Measurements from ENCODE around the gene NCS1.
"Not testable (repeated sequence)": the region's sequence is repeated elsewhere in the genome, so short reads cannot be mapped to it uniquely, and the experiment has no call there.

NCS1 gene

DNA sequence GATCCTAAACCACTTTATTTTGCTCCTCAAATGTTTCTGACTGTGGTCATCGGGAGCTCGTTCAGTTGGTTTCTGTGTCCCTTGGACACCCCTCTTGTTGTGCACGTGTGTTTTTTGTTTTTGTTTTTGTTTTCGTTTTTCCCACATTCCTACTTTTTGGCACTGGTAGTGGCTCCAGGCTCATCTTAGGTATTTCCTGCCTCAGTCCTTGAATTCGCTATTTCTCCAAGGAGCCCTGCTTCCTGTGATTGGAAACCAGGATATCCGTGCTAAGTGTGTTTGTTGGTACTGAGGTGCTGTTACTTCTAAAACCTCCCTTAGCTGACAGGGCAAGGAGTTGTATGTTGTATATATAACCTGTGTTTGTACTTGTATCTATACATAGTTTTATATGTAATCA, 99.3 kb downstream of the NCS1 start:
- Histone ChIP-seq H3K27me3 (peaks cover 11 to 25% (median 20%) of the 10 kb centered on the region in 11 experiments), H3K4me2 (no peak overlapping the region), H3K27ac (no peak overlapping the region)

DNA sequence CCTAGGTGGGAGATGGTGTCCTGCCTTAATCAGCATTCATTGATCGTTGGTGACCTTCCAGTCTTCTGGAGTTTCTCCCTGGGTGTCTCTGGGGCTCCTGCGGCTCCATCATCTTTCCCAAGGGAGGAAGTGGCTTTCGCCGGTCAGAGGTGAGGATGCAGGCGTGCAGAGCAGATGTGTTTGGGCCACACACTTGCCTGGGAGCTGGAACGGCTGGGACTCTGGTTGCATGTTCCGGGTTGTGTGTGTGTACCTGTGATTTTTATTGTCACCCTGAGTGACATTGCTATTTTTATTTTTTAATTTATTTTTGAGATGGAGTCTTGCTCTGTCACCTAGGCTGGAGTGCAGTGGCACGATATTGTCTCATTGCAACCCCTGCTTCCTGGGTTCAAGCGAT, 103.0 kb downstream of the NCS1 start:
- H3K27ac ChIP-seq, result no peak overlapping the region
- peak overlapping the region in 10 of 11 experiments; percentile 6 to 83 (median 68); a peak in 19 of 22 replicates for H3K4me2 ChIP-seq
- no peak overlapping the region for H3K9ac ChIP-seq
- no peaks in the 10 kb centered on the region for H3K27me3 ChIP-seq
- H4K20me1 ChIP-seq, result no peaks in the 10 kb centered on the region
- H3K4me1 ChIP-seq, result peaks cover 0 to 18% (median 12%) of the 10 kb centered on the region in 10 experiments; a peak in 16 of 20 replicates
- no peak overlapping the region for H3K4me3 ChIP-seq
- H3K9me3 ChIP-seq (replicated peaks in 1 of 11), result no peaks in the 10 kb centered on the region
- no peak for TF ChIP-seq Cebpa-rat (IDR thresholded peaks at IDR 0.05)
- no peaks in the 10 kb centered on the region for H3K36me3 ChIP-seq

More for the DNA sequence above, 99.3 kb downstream of the NCS1 start:
- Histone ChIP-seq H3K9me3 (replicated peaks in 1 of 11) (no peaks in the 10 kb centered on the region), H3K9ac (no peak overlapping the region), H3K4me1 (peaks cover 13 to 28% (median 23%) of the 10 kb centered on the region in 10 experiments), H4K20me1 (peaks cover 0 to 7% (median 0%) of the 10 kb centered on the region in 11 experiments; a peak in 5 of 22 replicates), H3K4me3 (no peak overlapping the region), H3K36me3 (no peaks in the 10 kb centered on the region)
- TF ChIP-seq Cebpa-rat (IDR thresholded peaks at IDR 0.05), result no peak

DNA sequence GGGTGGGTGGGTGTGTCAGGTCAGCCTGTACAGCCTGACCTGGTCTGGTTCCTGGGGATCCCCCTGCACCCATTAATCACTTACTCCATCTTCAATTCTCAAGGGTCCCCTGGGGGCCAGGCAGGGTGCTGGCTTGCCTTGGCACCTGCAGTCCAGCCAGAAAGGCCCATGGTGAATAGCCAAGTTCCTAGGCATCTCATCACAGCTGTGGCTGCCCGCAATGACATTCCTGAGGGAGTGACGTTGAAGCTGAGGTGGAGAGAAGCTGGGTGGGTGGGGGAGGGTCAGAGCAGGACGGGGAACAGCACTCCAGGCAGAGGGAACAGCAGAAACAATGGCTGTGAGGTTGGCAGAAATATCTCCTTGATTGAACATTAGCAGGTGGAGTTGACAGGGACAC, 103.9 kb downstream of the NCS1 start:
- Histone ChIP-seq H3K36me3 (no peaks in the 10 kb centered on the region), H3K9ac (no peak overlapping the region), H3K4me3 (no peak overlapping the region), H3K4me1 (peaks cover 0 to 18% (median 12%) of the 10 kb centered on the region in 10 experiments; a peak in 16 of 20 replicates), H3K27me3 (no peaks in the 10 kb centered on the region), H4K20me1 (no peaks in the 10 kb centered on the region), H3K27ac (no peak overlapping the region), H3K4me2 (no peak overlapping the region), H3K9me3 (replicated peaks in 1 of 11) (no peaks in the 10 kb centered on the region)
- no peak for TF ChIP-seq Cebpa-rat (IDR thresholded peaks at IDR 0.05)

DNA sequence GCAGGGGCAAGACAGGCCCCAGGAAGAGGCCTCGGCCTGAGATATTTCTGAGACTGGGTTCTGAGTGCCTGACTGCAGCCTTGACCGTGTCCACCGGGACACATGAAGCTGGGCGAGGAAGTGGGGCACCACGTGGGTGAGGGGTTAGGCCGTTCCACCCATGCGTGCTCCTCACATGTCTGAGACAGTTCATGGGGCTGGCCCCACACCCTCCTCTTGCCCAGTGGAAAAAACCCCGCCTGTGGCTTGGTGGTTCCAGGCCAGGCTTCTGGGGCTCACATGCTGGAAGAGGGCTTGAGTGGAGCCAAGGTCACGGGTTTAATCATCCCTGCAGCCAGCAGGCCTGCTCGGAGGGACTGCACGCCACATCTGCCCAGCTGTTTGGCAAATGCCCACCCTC, 104.8 kb downstream of the NCS1 start:
- no peak overlapping the region for H3K27ac ChIP-seq
- 0 out of 22 replicates have a peak, but pooled peaks cover 0 to under 1% (median 0%) of the 10 kb centered on the region in 11 experiments for H4K20me1 ChIP-seq
- no peaks in the 10 kb centered on the region for H3K9me3 ChIP-seq (replicated peaks in 1 of 11)
- no peaks in the 10 kb centered on the region for H3K36me3 ChIP-seq
- peaks cover 0 to 18% (median 12%) of the 10 kb centered on the region in 10 experiments; a peak in 16 of 20 replicates for H3K4me1 ChIP-seq
- no peak for TF ChIP-seq Cebpa-rat (IDR thresholded peaks at IDR 0.05)
- H3K27me3 ChIP-seq, result no peaks in the 10 kb centered on the region
- H3K9ac ChIP-seq, result no peak overlapping the region
- H3K4me3 ChIP-seq, result no peak overlapping the region
- H3K4me2 ChIP-seq, result no peak overlapping the region

DNA sequence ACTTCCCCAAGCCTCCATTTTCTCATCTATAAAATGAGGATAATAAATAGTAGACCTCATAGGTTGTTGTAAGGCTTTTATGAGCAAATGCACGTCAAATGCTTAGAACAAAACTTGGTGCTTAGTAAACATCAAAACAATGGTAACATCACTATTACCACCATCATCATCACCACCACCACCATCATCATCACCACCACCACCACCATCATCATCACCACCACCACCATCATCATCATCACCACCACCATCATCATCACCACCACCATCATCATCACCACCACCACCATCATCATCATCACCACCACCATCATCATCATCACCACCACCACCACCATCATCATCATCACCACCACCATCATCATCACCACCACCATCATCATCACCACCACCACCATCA, 105.3 kb downstream of the NCS1 start:
- not testable (repeated sequence) for H4K20me1 ChIP-seq; H3K36me3 ChIP-seq; H3K9ac ChIP-seq; H3K4me2 ChIP-seq; H3K27me3 ChIP-seq; H3K4me3 ChIP-seq; H3K27ac ChIP-seq; H3K9me3 ChIP-seq (replicated peaks in 1 of 11)
- peaks cover 0 to 18% (median 12%) of the 10 kb centered on the region in 10 experiments; a peak in 16 of 20 replicates for H3K4me1 ChIP-seq

DNA sequence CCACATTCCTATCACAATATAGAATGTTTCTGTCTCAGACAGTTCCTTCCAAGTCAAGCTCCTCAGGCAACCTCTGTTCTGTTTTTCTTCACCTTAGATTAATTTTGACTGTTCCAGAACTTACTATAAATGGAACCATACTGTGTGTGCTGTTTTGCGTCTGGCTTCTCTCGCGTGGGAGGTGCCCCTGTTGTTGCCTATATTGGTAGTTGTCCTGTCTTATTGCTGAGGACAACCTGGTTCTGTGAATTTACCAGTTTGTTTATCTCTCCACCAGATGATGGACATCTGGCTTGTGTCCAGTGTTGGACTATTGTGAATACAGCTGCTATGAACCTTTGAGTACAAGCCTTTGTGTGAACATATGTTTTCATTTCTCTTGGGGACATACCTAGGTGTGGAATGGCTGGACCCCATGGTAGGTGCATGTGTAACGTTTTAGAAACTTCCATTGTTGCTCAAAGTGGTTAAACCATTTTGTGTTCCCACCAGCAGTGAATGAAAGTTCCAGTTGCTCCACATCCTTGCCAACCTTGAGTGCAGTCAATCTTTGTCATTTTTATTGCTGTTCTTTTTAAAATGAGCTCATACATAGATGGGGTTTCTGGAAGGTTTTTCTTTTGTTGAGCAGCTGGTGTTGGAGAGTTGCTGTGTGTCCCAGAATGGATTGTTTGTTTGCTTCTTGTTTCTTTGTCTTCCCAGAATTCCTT, 111.5 kb downstream of the NCS1 start:
- no peaks in the 10 kb centered on the region for H3K27me3 ChIP-seq
- no peak overlapping the region for H3K27ac ChIP-seq
- TF ChIP-seq Cebpa-rat (IDR thresholded peaks at IDR 0.05), result no peak

DNA sequence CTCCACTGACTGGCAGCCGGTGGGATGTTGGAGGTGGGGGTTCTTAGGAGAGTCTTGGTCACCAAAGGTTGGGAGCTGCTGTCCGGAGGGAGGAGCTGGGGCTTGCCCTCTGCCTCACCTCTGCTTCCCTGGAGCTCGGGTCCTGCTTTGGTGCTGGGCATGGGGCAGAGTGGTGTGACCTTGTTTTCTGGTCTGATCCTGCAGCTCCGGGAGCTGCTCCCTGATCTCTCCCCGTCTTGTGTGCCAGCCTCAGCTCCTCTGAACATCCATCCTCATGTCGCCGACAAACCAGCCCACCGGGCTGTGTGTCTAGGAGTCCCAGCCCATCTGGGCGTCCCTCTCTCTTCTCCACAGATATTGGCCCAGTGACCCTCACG, 112.0 kb downstream of the NCS1 start:
- no peak overlapping the region for H3K27ac ChIP-seq
- no peaks in the 10 kb centered on the region for H3K36me3 ChIP-seq
- TF ChIP-seq Cebpa-rat (IDR thresholded peaks at IDR 0.05), result no peak
- no peak overlapping the region for H3K4me3 ChIP-seq
- no peak overlapping the region for H3K9ac ChIP-seq
- no peaks in the 10 kb centered on the region for H3K4me1 ChIP-seq
- no peaks in the 10 kb centered on the region for H3K27me3 ChIP-seq
- no peak overlapping the region for H3K4me2 ChIP-seq
- H3K9me3 ChIP-seq (replicated peaks in 1 of 11), result no peaks in the 10 kb centered on the region
- 0 out of 22 replicates have a peak, but pooled peaks cover 0 to 8% (median 0%) of the 10 kb centered on the region in 11 experiments for H4K20me1 ChIP-seq

More for the DNA sequence above, 111.5 kb downstream of the NCS1 start:
- H3K36me3 ChIP-seq, result no peaks in the 10 kb centered on the region
- H3K9me3 ChIP-seq (replicated peaks in 1 of 11), result no peaks in the 10 kb centered on the region
- H3K4me3 ChIP-seq, result no peak overlapping the region
- no peaks in the 10 kb centered on the region for H3K4me1 ChIP-seq
- H3K9ac ChIP-seq, result no peak overlapping the region
- H4K20me1 ChIP-seq, result 0 out of 22 replicates have a peak, but pooled peaks cover 0 to 8% (median 0%) of the 10 kb centered on the region in 11 experiments
- H3K4me2 ChIP-seq, result no peak overlapping the region

DNA sequence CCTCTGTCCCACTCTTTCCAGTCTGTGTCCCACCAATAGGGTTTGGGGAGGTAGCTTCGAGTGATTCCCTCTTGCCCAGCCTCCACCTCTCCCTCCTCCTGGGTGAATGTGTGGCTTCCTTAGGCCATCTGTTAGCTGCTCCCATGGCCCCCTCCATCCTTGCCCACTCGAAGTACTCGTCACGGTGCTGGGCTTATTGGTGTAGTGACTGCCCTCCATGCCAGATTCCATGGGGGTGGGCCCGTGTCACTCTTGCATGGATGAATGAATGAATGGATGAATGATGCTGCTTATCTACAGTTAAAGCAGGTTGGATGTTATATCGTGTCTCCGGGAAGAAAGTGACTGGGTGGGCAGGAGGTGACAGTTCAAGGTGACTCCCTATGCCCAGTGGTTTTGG, 112.5 kb downstream of the NCS1 start:
- Histone ChIP-seq H3K27ac (no peak overlapping the region), H3K36me3 (no peaks in the 10 kb centered on the region), H3K27me3 (no peaks in the 10 kb centered on the region), H3K9me3 (replicated peaks in 1 of 11) (no peaks in the 10 kb centered on the region), H3K9ac (no peak overlapping the region), H3K4me1 (no peaks in the 10 kb centered on the region), H4K20me1 (0 out of 22 replicates have a peak, but pooled peaks cover 0 to 8% (median 0%) of the 10 kb centered on the region in 11 experiments), H3K4me2 (no peak overlapping the region), H3K4me3 (no peak overlapping the region)
- no peak for TF ChIP-seq Cebpa-rat (IDR thresholded peaks at IDR 0.05)

DNA sequence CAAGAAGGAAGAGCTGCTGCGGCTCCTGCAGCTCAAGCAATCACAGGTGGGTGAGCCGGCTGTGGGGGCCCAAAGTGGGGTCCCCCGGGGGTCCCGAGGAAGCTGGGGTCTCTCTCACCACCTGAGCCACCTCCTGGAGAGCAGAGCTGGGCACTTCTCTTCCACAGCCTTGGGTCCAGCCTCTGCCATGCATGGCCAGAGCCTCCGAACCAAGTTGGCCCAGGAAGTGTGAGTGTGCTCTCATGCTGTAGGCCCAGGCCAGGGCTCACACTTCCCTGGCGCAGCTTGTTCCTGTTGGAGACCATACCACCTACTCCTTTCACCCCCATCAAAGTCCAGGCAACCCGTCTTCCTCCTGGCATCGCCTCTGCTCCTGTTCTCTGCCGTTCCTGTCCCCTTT, 113.1 kb downstream of the NCS1 start:
- no peak overlapping the region for H3K4me2 ChIP-seq
- no peaks in the 10 kb centered on the region for H3K27me3 ChIP-seq
- 0 out of 22 replicates have a peak, but pooled peaks cover 0 to 8% (median 0%) of the 10 kb centered on the region in 11 experiments for H4K20me1 ChIP-seq
- H3K27ac ChIP-seq, result no peak overlapping the region
- no peaks in the 10 kb centered on the region for H3K4me1 ChIP-seq
- no peaks in the 10 kb centered on the region for H3K36me3 ChIP-seq
- no peak overlapping the region for H3K4me3 ChIP-seq
- no peaks in the 10 kb centered on the region for H3K9me3 ChIP-seq (replicated peaks in 1 of 11)
- no peak overlapping the region for H3K9ac ChIP-seq
- TF ChIP-seq Cebpa-rat (IDR thresholded peaks at IDR 0.05), result no peak
